Colonic mucosa (tissue), 4 donors: ENCODE results near the gene MOSMO. TPM values are rescaled to one million over a fixed set of nuclear protein-coding genes. Genes with fewer than 3 reads are reported as not detected.

Experiments used
- DNase-seq: peaks from one replicate; pipeline ENCODE4 v3.0.0-alpha.2; 2020
- H3K27ac ChIP-seq: fragments of 200-600 bp; one replicate; pipeline ENCODE4 v1.8.0; 2021
- H3K27me3 ChIP-seq: fragments of 200-600 bp; one replicate; pipeline ENCODE4 v1.8.0; 2021
- H3K36me3 ChIP-seq: fragments of 200-600 bp; one replicate; pipeline ENCODE4 v1.8.0; 2021
- H3K4me1 ChIP-seq: fragments of 200-600 bp; one replicate; pipeline ENCODE4 v1.8.0; 2021; ENCODE audit warnings: mild to moderate bottlenecking
- H3K4me3 ChIP-seq: fragments of 200-600 bp; one replicate; pipeline ENCODE4 v1.8.0; 2021
- H3K9ac ChIP-seq, 2 donors: one replicate each; pipeline ENCODE4 v1.7.0; 2013; ENCODE audit warnings: control low read depth in 2 of 2, low read depth in 2 of 2, low read length in 2 of 2
- H3K9me3 ChIP-seq: fragments of 200-600 bp; one replicate; pipeline ENCODE4 v1.8.0; 2021
- intact Hi-C: fragments of 100-400 bp; cut with DNase I; formaldehyde crosslinking; loops from one replicate; pipeline ENCODE4 v1.14.1; 2022
- total RNA-seq, 2 donors: library from RNA; stranded (reverse); fragmentation: NEBNext Ultra II Directional in 1 of 2; extraction: Animal tissue kit (Norgen Biotek cat#: 25700) in 1 of 2; gene quantifications; one replicate each; pipeline ENCODE4 v1.2.1, GENCODE V29; 2021
- TF ChIP-seq, protein P1 (sequence below): fragments of 200-600 bp; IDR thresholded peaks from one replicate; pipeline ENCODE4 v1.8.0; 2022; ENCODE audit warnings: antibody characterized with exemption, mild to moderate bottlenecking
- donor health status: healthy.
- donor health status: DM: no; HTN: no; CAD: no.
- donor health status: DM: no; HTN: no; CAD: no.

The MOSMO gene
- total RNA-seq, 2 donors from 2014 or later: 6.4 to 9.2 TPM

DNA sequence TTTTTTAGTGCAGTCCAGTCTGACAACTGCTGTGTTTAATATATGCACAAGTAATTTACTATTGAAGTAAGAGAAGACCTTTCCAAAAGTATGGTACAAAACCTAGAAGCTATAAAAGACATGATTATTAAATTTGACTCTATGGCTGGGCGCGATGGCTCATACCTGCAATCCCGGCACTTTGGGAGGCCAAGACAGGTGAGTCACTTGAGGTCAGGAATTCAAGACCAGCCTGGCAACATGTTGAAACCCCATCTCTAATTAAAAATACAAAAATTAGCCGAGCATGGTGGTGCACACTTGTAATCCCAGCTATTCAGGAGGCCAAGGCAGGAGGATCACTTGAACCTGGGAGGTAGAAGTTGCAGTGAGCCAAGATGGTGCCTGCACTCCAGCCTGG is 43.1 kb downstream of the MOSMO start:
- TF ChIP-seq, protein P1, sequence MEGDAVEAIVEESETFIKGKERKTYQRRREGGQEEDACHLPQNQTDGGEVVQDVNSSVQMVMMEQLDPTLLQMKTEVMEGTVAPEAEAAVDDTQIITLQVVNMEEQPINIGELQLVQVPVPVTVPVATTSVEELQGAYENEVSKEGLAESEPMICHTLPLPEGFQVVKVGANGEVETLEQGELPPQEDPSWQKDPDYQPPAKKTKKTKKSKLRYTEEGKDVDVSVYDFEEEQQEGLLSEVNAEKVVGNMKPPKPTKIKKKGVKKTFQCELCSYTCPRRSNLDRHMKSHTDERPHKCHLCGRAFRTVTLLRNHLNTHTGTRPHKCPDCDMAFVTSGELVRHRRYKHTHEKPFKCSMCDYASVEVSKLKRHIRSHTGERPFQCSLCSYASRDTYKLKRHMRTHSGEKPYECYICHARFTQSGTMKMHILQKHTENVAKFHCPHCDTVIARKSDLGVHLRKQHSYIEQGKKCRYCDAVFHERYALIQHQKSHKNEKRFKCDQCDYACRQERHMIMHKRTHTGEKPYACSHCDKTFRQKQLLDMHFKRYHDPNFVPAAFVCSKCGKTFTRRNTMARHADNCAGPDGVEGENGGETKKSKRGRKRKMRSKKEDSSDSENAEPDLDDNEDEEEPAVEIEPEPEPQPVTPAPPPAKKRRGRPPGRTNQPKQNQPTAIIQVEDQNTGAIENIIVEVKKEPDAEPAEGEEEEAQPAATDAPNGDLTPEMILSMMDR: no peak
- no peaks in the 10 kb centered on the region for H3K4me1 ChIP-seq
- intact Hi-C loops: no loop called here
- DNase-seq: no peak
- no peak overlapping the region for H3K9ac ChIP-seq
- H3K9me3 ChIP-seq: no peaks in the 10 kb centered on the region
- no peaks in the 10 kb centered on the region for H3K27me3 ChIP-seq
- H3K27ac ChIP-seq: no peak overlapping the region
- no peaks in the 10 kb centered on the region for H3K36me3 ChIP-seq
- no peak overlapping the region for H3K4me3 ChIP-seq

DNA sequence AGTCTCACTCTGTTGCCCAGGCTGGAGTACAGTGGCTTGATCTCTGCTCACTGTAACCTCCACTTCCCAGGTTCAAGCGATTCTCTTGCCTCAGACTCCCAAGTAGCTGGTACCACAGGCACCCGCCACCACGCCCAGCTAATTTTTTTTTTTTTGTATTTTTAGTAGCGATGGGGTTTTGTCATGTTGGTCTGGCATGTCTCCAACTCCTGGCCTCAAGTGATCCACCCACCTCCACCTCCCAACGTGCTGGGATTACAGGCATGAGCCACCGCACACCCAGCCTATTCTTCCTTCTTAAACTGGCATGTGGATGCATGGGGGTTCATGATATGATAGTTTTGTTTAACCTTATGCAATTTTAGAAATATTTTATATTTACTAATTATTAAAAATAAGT is 45.1 kb downstream of the MOSMO start:
- no peak overlapping the region for H3K9ac ChIP-seq
- TF ChIP-seq, protein P1: no peak
- no peak overlapping the region for H3K27ac ChIP-seq
- no peaks in the 10 kb centered on the region for H3K36me3 ChIP-seq
- H3K27me3 ChIP-seq: no peaks in the 10 kb centered on the region
- no peaks in the 10 kb centered on the region for H3K4me1 ChIP-seq
- no peak for DNase-seq
- no peaks in the 10 kb centered on the region for H3K9me3 ChIP-seq
- H3K4me3 ChIP-seq: no peak overlapping the region
- intact Hi-C loops: no loop called here

GRCh38 chr16:22053921-22054341 is 46.0 kb downstream of the MOSMO start:
- Histone ChIP-seq H3K27ac (no peak overlapping the region), H3K4me3 (no peak overlapping the region), H3K9ac (no peak overlapping the region), H3K4me1 (no peaks in the 10 kb centered on the region), H3K9me3 (no peaks in the 10 kb centered on the region), H3K27me3 (no peaks in the 10 kb centered on the region), H3K36me3 (no peaks in the 10 kb centered on the region)
- TF ChIP-seq, protein P1: no peak
- intact Hi-C loops: no loop called here
- no peak for DNase-seq

- Histone ChIP-seq H3K27ac (no peak overlapping the region), H3K9ac (no peak overlapping the region), H3K4me3 (no peak overlapping the region), H3K36me3 (no peaks in the 10 kb centered on the region), H3K9me3 (no peaks in the 10 kb centered on the region), H3K4me1 (no peaks in the 10 kb centered on the region), H3K27me3 (no peaks in the 10 kb centered on the region)
- TF ChIP-seq, protein P1: no peak
- intact Hi-C loops: no loop called here
- DNase-seq: no peak
Measured at GRCh38 chr16:22054847-22055590, 47.1 kb downstream of the MOSMO start.

- no peak overlapping the region for H3K27ac ChIP-seq
- no peaks in the 10 kb centered on the region for H3K9me3 ChIP-seq
- H3K27me3 ChIP-seq: no peaks in the 10 kb centered on the region
- H3K36me3 ChIP-seq: no peaks in the 10 kb centered on the region
- intact Hi-C loops: no loop called here
- TF ChIP-seq, protein P1: no peak
- no peaks in the 10 kb centered on the region for H3K4me1 ChIP-seq
- H3K9ac ChIP-seq: no peak overlapping the region
- no peak overlapping the region for H3K4me3 ChIP-seq
- no peak for DNase-seq
Measured at GRCh38 chr16:22055881-22056280, 48.0 kb downstream of the MOSMO start.
